Measurements from ENCODE around the gene CREB5. TPM values are rescaled to one million over a fixed set of nuclear protein-coding genes. Genes with fewer than 3 reads are reported as not detected.
"Not testable (repeated sequence)": the region's sequence is repeated elsewhere in the genome, so short reads cannot be mapped to it uniquely, and the experiment has no call there.

Gene CREB5
- total RNA-seq, 1 experiment from 2014 or later = 15.2 TPM

GRCh38 chr7:28551766-28552165 is 139.4 kb downstream of the CREB5 start:
- in situ Hi-C loops (cut with HindIII; ENCODE audit: low pct_unique_long_range_greater_than_20kb, low sequenced_read_pairs) = not testable (repeated sequence)

GRCh38 chr7:28554802-28555471 is 142.6 kb downstream of the CREB5 start:
- no peak for DNase-seq (ENCODE audit: low read depth)
- in situ Hi-C loops (cut with HindIII; ENCODE audit: low pct_unique_long_range_greater_than_20kb, low sequenced_read_pairs) = no loop called here

More at GRCh38 chr7:28551766-28552165, 139.4 kb downstream of the CREB5 start:
- not testable (repeated sequence) for DNase-seq (ENCODE audit: low read depth)

- in situ Hi-C loops (cut with HindIII; ENCODE audit: low pct_unique_long_range_greater_than_20kb, low sequenced_read_pairs) = no loop called here
These were observed 143.7 kb downstream of the CREB5 start for GRCh38 chr7:28556025-28556424.

GRCh38 chr7:28556671-28557070 is 144.4 kb downstream of the CREB5 start:
- no peak for DNase-seq (ENCODE audit: low read depth)
- in situ Hi-C loops (cut with HindIII; ENCODE audit: low pct_unique_long_range_greater_than_20kb, low sequenced_read_pairs) = no loop called here

More at GRCh38 chr7:28556025-28556424, 143.7 kb downstream of the CREB5 start:
- no peak for DNase-seq (ENCODE audit: low read depth)

- in situ Hi-C loops (cut with HindIII; ENCODE audit: low pct_unique_long_range_greater_than_20kb, low sequenced_read_pairs) = no loop called here
- no peak for DNase-seq (ENCODE audit: low read depth)
These were observed 145.9 kb downstream of the CREB5 start for GRCh38 chr7:28558236-28558635.

GRCh38 chr7:28560767-28561166 is 148.4 kb downstream of the CREB5 start:
- in situ Hi-C loops (cut with HindIII; ENCODE audit: low pct_unique_long_range_greater_than_20kb, low sequenced_read_pairs) = no loop called here
- no peak for DNase-seq (ENCODE audit: low read depth)

- in situ Hi-C loops (cut with HindIII; ENCODE audit: low pct_unique_long_range_greater_than_20kb, low sequenced_read_pairs) = no loop called here
- no peak for DNase-seq (ENCODE audit: low read depth)
These were observed 151.7 kb downstream of the CREB5 start for GRCh38 chr7:28564033-28564432.

- in situ Hi-C loops (cut with HindIII; ENCODE audit: low pct_unique_long_range_greater_than_20kb, low sequenced_read_pairs) = no loop called here
- DNase-seq (ENCODE audit: low read depth) = no peak
These were observed 152.5 kb downstream of the CREB5 start for GRCh38 chr7:28564755-28565374.

GRCh38 chr7:28565980-28566379 is 153.7 kb downstream of the CREB5 start:
- DNase-seq (ENCODE audit: low read depth) = no peak
- in situ Hi-C loops (cut with HindIII; ENCODE audit: low pct_unique_long_range_greater_than_20kb, low sequenced_read_pairs) = no loop called here

GRCh38 chr7:28570113-28570969 is 158.0 kb downstream of the CREB5 start:
- DNase-seq (ENCODE audit: low read depth) = peak; percentile 100
- in situ Hi-C loops (cut with HindIII; ENCODE audit: low pct_unique_long_range_greater_than_20kb, low sequenced_read_pairs) = no loop called here

- in situ Hi-C loops (cut with HindIII; ENCODE audit: low pct_unique_long_range_greater_than_20kb, low sequenced_read_pairs) = no loop called here
- no peak for DNase-seq (ENCODE audit: low read depth)
These were observed 158.6 kb downstream of the CREB5 start for GRCh38 chr7:28570970-28571288.

GRCh38 chr7:28571405-28571804 is 159.1 kb downstream of the CREB5 start:
- in situ Hi-C loops (cut with HindIII; ENCODE audit: low pct_unique_long_range_greater_than_20kb, low sequenced_read_pairs) = no loop called here
- DNase-seq (ENCODE audit: low read depth) = no peak

- DNase-seq (ENCODE audit: low read depth) = peak; percentile 77
- in situ Hi-C loops (cut with HindIII; ENCODE audit: low pct_unique_long_range_greater_than_20kb, low sequenced_read_pairs) = no loop called here
These were observed 160.2 kb downstream of the CREB5 start for GRCh38 chr7:28572321-28573058.

- DNase-seq (ENCODE audit: low read depth) = peak; percentile 87
- in situ Hi-C loops (cut with HindIII; ENCODE audit: low pct_unique_long_range_greater_than_20kb, low sequenced_read_pairs) = no loop called here
These were observed 160.8 kb downstream of the CREB5 start for GRCh38 chr7:28573059-28573553.

GRCh38 chr7:28573651-28574301 is 161.5 kb downstream of the CREB5 start:
- in situ Hi-C loops (cut with HindIII; ENCODE audit: low pct_unique_long_range_greater_than_20kb, low sequenced_read_pairs) = no loop called here
- peak; percentile 87 for DNase-seq (ENCODE audit: low read depth)

GRCh38 chr7:28575241-28575643 is 162.9 kb downstream of the CREB5 start:
- in situ Hi-C loops (cut with HindIII; ENCODE audit: low pct_unique_long_range_greater_than_20kb, low sequenced_read_pairs) = no loop called here
- DNase-seq (ENCODE audit: low read depth) = peak; percentile 48

- in situ Hi-C loops (cut with HindIII; ENCODE audit: low pct_unique_long_range_greater_than_20kb, low sequenced_read_pairs) = no loop called here
- DNase-seq (ENCODE audit: low read depth) = no peak
These were observed 164.3 kb downstream of the CREB5 start for GRCh38 chr7:28576656-28577055.

- in situ Hi-C loops (cut with HindIII; ENCODE audit: low pct_unique_long_range_greater_than_20kb, low sequenced_read_pairs) = no loop called here
- peak; percentile 54 for DNase-seq (ENCODE audit: low read depth)
These were observed 167.3 kb downstream of the CREB5 start for GRCh38 chr7:28579571-28579970.

Measured in Caki2 (cell line).